ENCODE data around the gene PPL.
"Not testable (repeated sequence)": the region's sequence is repeated elsewhere in the genome, so short reads cannot be mapped to it uniquely, and the experiment has no call there.

Gene PPL

GRCh38 chr16:4904942-4905615 lies 31.9 kb downstream of the PPL start:
- ATAC-seq (no peak), DNase-seq (no peak)

GRCh38 chr16:4904108-4904941 lies 32.6 kb downstream of the PPL start:
- no peak for ATAC-seq
- DNase-seq: no peak

- DNase-seq (no peak), ATAC-seq (no peak)
Measured at GRCh38 chr16:4902038-4902437, 34.9 kb downstream of the PPL start.

- DNase-seq: no peak
- ATAC-seq: no peak
Measured at GRCh38 chr16:4900750-4901149, 36.2 kb downstream of the PPL start.

- DNase-seq: no peak
Measured at GRCh38 chr16:4900036-4900435, 36.9 kb downstream of the PPL start.

GRCh38 chr16:4899474-4899846 lies 37.5 kb downstream of the PPL start:
- DNase-seq: no peak
- no peak for ATAC-seq

More at GRCh38 chr16:4900036-4900435, 36.9 kb downstream of the PPL start:
- no peak for ATAC-seq

- DNase-seq (no peak), ATAC-seq (no peak)
Measured at GRCh38 chr16:4898811-4899473, 38.0 kb downstream of the PPL start.

- DNase-seq: no peak
- no peak for ATAC-seq
Measured at GRCh38 chr16:4897328-4897727, 39.6 kb downstream of the PPL start.

- not testable (repeated sequence) for DNase-seq, ATAC-seq
Measured at GRCh38 chr16:4896761-4897160, 40.2 kb downstream of the PPL start.

- DNase-seq: no peak
- ATAC-seq: no peak
Measured at GRCh38 chr16:4895366-4895765, 41.6 kb downstream of the PPL start.

GRCh38 chr16:4894276-4895150 lies 42.4 kb downstream of the PPL start:
- ATAC-seq (no peak), DNase-seq (no peak)

- no peak for DNase-seq
Measured at GRCh38 chr16:4893103-4893862, 43.7 kb downstream of the PPL start.

GRCh38 chr16:4892361-4893102 lies 44.4 kb downstream of the PPL start:
- ATAC-seq: no peak
- no peak for DNase-seq

More at GRCh38 chr16:4893103-4893862, 43.7 kb downstream of the PPL start:
- ATAC-seq: no peak

GRCh38 chr16:4891886-4892216 lies 45.1 kb downstream of the PPL start:
- ATAC-seq: no peak
- no peak for DNase-seq

- no peak for ATAC-seq
- DNase-seq: no peak
Measured at GRCh38 chr16:4891097-4891885, 45.7 kb downstream of the PPL start.

GRCh38 chr16:4890686-4891085 lies 46.3 kb downstream of the PPL start:
- DNase-seq: no peak
- no peak for ATAC-seq

- ATAC-seq: no peak
- no peak for DNase-seq
Measured at GRCh38 chr16:4890026-4890425, 46.9 kb downstream of the PPL start.

- ATAC-seq (no peak), DNase-seq (no peak)
Measured at GRCh38 chr16:4888428-4889135, 48.4 kb downstream of the PPL start.

GRCh38 chr16:4886151-4886550 lies 50.8 kb downstream of the PPL start:
- ATAC-seq (no peak), DNase-seq (no peak)
